ENCODE results near the gene GNG13.

GRCh38 chr16:768428-768827 lies 32.1 kb downstream of the GNG13 start:
- TF ChIP-seq CTCF (conservative IDR thresholded peaks at IDR 0.05) (no peak), ZFX (IDR thresholded peaks at IDR 0.05) (no peak)

All from C4-2B (cell line).